ENCODE measurements around the gene RGS12.

The RGS12 gene

DNA sequence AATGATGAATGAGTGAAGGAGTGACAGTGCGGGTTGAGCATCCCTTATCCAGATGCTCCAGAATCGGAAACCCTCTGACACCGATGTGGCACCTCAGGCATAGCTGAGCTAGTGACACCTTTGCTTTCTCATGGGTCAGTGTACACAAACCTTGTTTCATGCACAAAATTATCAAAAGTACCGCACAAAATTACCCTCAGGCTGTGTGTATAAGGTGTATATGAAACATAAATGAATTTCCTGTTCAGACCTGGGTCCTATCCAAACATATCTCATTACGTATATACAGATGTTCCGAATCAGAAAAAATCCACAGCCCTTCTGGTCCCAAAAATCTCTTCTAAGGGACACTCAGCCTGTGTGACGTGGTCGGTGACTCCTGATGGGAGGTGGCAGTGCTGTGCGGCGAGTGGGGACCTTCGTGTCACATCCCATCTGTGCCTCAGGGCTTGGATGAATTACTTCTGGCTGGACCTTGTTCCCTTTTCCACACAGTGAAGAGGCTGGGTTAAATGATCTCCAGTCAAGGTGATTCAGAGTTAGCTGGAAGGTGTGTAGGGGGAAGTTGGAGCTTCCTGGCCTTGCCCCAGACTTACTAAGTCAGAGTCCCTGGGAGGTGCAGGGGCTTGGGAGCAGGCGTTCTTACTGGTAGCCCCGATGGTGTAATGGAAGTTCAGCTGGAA, 18.8 kb downstream of the RGS12 start:
- no peak for DNase-seq (ENCODE audit: low read depth)

DNA sequence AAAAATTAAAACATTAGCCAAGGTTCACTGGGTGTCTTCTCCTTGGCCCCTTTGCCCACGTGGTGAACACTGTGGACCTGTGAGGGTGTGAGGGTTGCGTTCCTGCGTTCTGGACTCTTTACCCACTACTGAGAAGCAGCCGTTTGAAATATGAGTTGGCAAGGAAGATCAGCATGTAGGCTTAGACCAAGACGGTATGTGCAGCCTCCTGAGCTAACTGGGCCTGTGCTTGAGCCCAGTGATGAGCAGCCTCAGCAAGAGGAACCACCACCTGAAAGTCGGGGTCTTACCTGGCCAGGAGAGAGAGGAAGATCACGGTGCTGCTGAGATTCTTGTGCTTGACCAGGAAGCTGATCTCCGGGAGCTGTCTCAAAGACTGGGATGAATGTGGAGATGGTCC, 19.5 kb downstream of the RGS12 start:
- no peak for DNase-seq (ENCODE audit: low read depth)

DNA sequence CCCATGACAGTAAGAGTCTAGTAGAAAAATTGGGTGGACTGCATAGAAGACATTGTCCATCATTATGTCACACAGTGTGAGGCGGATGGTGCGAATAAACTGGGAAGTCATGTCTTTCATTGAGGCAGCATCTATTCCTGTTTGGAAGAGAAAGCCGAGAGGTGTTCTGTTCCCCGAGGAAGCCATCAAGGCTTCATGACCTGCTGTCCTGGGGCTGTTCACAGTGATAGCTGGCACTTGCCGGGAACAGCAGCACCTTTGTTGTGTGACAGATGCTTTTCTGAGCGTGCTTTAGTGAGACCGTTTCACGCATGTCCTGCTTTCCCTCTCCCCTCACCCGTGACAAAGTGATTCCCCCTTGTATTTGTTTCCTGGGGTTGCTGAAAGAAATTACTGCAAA, 20.3 kb downstream of the RGS12 start:
- no peak for DNase-seq (ENCODE audit: low read depth)

DNA sequence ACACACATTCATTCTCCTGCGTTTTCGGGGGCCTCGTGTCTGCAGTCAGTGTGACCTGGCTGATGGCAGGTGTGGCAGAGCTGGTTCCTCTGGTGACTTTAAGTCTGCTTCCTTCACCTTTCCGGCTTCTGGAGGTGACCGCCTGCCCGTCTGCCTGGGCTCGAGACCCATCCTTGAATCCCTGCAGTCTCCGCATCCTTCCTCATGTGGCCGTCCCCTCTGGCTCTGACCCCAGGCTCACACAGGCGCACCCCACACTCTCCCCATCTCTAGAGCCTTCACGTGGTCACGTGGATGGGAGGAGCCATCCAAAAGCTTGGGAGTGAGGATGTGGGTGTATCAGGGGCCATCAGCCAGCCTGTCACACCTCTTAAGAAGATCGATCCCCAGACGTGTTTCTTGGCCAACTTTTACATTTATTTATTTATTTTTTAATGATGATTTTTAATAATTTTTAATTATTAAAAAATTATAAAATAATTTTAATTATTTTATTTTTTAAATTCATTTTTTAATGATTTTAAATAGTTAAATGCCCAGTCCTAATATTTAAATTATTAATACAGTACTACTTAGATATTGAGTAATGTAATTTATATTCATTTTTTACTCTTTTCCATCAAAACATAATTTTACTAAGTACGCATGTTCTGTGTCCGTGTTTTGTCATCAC, 20.9 kb downstream of the RGS12 start:
- no peak for DNase-seq (ENCODE audit: low read depth)

DNA sequence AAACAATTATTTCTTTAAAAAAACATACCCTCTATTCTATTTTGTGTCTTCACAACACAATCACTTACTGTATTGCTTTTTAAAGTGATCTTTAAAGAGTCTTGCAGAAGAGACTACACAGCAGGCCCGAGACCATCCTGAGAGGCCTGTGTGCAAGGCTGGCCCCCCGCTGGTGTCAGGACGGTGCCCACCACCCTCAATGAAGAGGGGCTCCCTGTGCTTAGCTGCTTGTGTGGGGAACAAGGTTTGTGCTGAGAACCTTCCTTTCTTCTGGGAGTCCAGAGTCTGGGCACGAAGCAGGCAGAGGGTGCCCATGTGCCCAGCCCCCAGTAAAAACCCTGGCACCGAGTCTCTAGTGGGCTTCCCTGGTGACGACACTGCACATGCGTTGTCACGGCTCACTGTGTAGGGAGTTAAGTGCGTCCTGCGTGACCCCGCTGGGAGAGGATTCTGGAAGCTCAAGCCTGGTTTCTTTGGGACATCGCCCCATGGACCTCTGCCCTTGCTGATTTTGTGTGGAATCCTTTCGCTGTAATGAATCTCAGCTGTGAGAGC, 22.0 kb downstream of the RGS12 start:
- DNase-seq (ENCODE audit: low read depth), result no peak

DNA sequence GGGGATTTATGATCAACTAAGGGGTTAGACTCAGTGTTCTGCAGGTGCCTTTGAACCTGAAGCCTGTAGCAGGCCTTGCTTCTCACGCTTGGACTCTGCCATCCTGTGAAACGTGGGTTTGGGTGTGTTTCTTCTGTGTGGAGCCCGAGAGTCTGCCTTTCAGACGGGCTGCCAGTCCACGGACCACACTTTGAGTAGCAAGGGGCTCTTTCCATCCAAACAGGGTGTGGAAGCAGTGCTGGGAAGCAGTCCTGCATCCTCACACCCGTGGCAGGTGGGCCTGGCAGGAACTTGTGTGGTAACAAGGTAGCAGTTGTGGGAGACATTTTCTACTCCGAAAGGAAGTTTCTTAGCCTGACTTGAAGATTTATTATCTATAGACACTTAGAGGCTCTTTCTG, 22.7 kb downstream of the RGS12 start:
- DNase-seq (ENCODE audit: low read depth), result no peak

DNA sequence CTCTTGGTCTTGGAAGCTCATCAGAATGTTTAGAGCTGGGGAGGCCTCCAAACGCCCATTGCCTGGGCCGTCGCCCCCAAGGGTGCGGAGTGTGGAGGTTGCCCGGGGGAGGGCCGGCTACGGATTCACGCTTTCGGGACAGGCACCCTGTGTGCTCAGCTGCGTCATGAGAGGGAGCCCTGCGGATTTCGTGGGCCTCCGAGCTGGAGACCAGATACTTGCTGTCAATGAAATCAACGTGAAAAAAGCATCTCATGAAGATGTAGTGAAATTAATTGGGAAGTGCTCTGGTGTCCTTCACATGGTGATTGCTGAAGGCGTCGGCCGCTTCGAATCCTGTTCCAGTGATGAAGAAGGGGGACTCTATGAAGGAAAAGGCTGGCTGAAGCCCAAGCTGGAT, 23.3 kb downstream of the RGS12 start:
- DNase-seq (ENCODE audit: low read depth), result no peak

DNA sequence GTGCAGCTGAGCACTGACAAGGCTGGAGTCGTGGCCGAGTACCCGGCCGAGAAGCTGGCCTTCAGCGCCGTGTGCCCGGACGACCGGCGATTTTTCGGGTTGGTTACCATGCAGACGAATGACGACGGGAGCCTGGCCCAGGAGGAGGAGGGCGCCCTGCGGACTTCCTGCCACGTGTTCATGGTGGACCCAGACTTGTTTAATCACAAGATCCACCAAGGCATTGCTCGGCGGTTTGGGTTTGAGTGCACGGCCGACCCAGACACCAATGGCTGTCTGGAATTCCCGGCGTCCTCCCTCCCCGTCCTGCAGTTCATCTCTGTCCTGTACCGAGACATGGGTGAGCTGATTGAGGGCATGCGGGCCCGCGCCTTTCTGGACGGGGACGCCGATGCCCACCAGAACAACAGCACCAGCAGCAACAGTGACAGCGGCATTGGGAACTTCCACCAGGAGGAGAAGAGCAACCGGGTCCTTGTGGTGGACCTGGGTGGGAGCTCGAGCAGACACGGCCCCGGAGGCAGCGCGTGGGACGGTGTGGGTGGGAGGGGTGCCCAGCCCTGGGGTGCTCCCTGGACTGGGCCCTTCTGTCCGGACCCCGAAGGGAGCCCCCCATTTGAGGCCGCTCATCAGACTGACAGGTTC, 24.3 kb downstream of the RGS12 start:
- no peak for DNase-seq (ENCODE audit: low read depth)

DNA sequence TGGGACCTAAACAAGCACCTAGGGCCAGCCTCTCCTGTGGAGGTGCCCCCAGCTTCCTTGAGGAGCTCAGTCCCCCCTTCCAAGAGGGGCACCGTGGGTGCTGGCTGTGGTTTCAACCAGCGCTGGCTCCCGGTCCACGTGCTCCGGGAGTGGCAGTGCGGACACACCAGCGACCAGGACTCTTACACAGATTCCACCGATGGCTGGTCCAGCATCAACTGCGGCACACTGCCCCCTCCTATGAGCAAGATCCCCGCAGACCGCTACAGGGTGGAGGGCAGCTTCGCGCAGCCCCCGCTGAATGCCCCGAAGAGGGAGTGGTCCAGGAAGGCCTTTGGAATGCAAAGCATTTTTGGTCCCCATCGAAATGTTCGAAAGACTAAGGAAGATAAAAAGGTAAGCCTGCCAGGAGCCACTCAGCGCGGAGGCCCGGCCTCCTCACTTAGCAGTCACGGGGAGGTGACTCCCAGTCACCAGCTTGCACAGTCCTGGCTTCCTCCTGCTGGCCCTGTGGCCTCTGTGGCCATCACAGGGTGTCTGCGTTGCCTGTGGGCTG, 24.9 kb downstream of the RGS12 start:
- DNase-seq (ENCODE audit: low read depth), result no peak

DNA sequence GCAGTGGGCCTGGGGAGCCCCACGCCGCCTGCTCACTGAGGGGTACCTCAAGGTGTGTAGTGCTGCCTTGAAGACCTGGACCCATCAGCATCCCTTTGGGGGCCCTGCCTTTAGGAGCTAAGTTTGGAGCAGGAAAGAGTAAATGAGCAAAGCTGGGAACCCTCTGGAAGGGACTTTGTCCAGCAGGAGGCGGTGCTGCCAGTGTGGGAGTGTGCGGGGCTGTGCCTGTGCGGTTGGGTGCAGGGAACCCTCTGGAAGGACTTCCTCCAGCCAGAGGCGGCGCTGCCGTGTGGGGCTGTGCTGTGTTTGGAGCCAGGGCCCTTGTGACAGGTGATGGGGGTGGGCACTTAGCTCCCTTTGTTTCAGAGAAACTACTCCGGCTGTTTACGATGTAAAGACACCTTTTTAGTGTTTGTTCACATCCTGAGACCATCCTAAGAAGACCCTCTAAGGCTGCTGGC, 25.8 kb downstream of the RGS12 start:
- DNase-seq (ENCODE audit: low read depth), result no peak

DNA sequence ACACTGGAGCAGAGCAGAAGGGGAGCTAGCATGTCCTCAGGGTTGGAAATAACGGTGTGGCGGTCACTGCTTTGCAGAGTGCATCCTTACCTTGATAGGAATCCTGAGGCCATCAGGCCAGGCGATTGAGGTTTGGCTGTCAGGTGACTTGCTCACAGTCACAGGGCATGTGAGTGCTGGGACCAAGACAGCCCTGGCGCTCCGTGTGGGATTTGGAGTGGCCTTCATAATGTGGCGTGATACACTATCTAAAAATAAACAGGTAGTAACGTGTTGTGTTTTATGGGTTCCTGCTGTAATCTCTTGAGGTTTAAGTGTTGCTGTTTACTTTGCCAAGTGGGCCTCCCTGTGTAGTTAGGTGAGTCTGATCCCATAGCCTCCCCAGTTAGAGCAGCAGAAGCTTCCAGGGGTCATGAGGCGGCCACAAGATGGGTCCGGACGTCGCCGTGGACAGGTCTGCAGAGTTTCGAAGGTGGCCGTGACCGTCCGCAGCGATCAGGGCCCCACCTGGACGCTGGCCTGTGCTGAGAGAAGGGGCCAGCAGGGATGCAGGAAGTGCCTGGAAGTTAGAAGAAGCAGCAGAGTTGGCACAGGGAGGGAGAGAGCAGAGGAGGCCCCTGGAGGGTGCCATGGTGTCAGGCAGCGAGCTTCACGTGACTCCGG, 27.7 kb downstream of the RGS12 start:
- no peak for DNase-seq (ENCODE audit: low read depth)

DNA sequence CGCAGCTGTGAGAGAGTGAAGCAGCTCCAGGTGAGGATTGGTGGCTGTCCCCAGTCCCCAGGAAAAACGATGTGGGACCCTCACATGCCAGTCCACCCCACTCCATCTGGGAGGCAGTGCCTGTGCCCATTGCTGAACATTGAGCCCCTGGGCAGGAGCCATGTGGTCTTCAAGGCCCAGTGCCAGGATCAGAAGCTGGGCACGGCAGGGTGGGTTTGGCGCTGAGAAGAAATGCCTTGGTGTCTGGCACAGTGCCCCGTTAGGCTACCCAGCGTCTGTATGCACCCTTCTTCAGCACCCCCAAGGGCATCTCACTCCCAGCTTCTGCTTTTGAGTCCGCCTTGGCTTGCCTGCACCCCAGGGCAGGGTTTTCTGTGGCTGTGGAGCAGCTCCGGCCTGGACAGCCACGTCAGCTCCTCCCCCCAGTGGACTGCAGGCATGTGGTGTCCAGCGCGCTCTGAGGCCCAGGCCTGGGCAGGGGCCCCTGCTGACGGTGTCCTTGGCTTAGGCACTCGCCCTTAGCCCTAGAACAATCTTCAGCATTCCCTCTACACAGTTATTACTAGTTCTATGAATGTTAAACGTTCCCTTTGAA, 28.6 kb downstream of the RGS12 start:
- no peak for DNase-seq (ENCODE audit: low read depth)

DNA sequence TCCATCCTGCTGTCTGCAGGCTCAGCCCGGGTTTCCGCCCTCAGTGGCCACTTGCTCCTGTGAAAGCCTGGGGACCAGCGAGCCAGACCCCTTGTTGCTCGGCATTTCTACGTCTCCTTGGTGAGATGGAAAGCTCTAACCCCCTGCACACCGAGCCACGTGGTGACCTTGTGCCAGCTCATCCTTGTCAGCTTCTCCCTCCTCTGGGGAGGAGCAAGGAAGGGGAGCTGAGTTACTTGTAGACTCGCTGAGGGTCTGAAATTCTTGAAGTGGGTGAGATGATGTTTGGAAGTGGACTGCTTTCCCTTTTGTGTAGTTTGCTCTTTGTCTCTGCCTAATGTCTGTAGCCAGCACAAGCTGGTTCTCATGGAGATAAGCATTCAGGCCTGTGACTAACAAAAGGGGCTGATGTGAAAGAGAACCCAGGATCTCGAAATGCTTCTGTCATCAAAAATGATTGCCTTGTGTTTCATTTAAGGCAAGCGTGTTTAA, 29.3 kb downstream of the RGS12 start:
- no peak for DNase-seq (ENCODE audit: low read depth)

DNA sequence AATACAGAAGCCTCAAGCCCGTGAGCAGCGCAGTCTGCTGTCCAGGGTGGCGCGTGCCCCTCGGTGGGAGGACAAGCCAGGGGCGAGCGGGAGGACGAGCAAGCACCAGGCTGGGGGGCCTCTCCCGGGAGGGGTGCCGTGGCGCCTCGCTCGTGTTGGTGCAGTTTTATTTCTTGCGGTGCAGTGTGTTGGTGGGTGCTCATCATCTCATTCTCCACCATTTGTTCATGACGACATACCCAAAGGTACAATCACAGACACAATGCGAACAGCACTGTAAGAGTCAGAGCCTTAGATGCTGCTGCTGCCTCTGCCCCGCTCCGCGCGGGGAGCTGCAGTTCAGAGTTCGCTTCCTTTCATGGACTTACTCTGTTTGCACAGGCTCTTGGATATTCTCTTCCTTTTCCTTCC, 30.3 kb downstream of the RGS12 start:
- no peak for DNase-seq (ENCODE audit: low read depth)

DNA sequence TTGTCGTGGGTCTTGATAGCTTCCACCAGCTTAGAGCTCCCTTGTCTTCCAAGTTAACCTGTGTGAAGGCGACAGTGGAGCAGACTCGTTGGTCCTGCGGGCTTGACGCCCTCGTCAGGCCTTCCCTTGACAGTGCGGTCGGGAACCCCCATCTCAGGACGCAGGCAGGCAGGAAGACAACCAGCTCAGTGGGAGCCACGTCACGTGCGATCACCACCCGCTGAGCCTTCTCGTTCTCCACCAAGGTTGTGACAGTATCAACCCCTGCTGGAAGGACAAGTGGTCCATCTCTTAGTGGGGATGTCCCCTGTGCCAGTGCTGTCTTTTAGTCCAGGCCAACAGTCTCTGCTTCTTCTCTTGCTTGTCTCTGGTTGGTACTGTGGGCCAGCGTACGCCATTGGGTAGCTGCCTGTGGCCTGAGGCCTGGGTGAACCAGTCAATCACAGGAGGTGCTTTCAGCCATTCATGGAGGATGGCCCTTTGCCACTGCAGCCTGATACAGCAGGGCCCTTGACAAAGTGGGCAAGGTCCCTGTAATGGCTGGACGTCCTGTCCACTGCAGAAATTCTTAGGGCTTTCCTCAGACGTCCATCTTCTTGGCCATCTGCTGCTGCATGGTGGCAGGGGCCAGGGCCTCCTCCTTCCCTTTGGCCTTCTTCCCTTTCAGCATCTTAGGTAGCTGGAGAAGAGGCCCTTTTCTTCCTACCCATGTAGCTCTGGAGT, 31.4 kb downstream of the RGS12 start:
- no peak for DNase-seq (ENCODE audit: low read depth)

DNA sequence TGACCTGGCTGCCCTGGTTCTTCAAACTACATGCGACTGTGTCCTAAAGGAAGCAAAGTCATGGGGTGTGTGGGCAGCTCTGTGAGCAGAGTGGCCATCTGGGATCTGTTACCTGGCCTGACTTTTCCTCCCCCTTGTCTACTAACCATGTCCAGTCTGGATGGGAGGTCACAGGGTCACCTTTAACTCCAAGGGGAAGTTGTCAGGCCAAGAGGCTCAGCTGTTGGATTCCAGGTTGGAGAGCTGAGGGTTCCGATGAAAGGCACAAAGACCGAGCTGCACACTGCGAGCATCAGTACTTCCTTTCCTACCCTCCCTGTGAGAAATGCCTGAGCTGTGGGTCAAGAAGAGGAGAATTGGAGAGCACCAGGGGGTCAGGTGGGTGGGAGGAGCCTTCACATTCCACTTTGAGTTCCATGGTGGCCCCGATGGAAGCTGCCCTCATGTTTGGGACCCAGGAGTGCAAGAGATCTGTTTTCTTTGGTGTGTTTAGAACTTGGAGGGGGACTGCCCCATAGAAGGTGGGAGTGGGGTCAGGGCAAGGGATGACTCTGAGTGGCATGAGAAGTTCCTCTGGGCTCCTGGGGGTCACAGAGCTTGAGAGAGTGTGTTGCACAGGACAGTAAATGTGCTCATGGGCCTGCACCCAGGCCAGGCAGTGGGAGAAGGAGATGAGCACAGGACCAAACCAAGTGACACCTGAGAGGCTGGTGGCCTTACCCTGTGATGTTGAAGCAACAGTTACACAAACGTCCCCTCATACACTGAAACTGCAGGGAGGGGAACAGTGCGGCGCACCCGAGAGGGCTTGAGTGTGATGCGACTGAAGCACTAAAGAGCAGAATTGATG, 36.2 kb downstream of the RGS12 start:
- no peak for DNase-seq (ENCODE audit: low read depth)

DNA sequence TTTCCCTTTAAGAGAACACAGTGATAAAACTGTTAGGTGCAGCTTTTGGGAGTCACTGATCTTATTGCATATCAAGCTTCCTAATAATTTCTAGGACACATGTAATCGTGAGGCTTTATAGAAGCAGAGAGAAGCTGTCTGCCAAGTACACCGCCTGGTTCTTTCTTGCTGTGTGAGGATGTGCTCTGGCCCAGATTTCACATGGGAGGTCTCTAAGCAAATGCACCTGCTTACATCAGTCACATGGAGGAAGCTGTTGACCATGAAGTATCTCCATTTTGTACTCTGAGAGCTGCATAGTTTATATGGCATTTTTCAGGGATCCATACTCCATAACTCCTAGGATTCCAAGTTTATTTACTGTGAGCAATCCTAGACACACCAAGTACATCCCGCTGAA, 37.1 kb downstream of the RGS12 start:
- DNase-seq (ENCODE audit: low read depth), result no peak

DNA sequence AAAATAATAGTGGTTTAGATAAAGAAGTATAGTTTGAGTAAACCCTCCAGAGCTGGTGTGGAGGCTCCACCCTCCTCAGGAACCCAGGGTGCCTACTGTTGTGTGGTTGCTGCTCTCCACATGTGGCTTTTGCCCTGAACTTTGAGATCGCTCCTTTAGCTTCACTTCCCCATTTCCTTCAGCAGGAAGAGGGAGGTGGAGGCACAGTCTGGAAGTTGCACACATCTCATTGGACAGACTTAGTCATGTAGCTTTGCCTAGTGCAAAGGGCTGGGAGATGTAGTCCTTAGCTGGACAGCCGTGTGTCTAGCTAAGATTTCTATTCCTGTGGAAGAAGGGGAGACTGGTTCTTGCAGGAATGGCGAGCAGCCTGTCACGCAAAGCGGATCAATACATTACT, 37.9 kb downstream of the RGS12 start:
- DNase-seq (ENCODE audit: low read depth), result no peak

DNA sequence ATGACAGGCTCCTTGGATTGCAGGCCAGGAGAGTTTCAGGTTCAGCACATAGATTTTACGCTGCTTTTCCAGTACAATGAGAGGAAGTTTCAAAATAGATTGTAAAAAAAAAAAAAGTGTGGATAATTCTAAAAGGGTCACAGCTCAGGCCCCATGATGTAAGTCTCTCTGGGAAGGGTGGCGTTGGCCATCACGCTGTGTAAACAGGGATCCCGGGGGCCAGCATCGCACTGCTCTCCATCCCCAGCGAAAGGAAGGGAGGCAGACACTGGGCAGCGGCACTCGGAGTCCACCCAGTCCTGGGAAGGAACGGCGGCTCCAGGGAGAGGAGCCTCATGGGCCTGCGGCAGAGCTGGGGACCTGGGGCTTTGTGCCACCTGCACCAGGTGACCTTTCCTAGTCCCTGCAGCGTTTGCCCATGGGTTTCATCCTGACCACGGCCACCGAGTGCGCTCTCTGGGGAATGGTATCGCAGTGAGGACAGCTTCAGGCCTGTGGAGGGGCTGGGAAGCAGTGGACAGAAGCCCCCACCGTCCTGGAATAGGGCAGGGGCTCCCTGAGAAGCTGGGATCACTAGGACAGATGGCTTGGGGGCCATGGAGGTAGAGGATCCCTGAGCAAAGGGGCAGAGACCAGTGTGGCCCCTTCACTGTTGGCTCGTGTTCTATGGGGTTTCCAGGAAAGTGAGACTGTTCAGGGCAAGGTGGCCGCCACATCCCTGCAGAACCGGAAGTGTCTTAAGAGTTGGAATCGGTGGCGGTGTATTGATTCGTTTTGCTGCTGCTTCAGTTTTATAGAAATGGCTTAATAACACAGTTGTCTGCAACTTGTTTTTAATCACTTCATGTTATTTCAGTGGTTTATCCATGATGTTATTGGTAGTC, 38.9 kb downstream of the RGS12 start:
- no peak for DNase-seq (ENCODE audit: low read depth)

Measured in T follicular helper cell (primary cell).